Natural killer cell (primary cell): ENCODE data around the gene KCNT2. TPM values are rescaled to one million over a fixed set of nuclear protein-coding genes. Genes with fewer than 3 reads are reported as not detected.

Source experiments
- ATAC-seq, 3 donors: fragments of 150-1000 bp in 2 of 3; fragments of 200-7000 bp in 1 of 3; cut with Tn5 transposase; 1 replicate in 1 of 3; 2 replicates in 2 of 3; pipeline ENCODE4 v1.10.0; 2021; ENCODE audit warnings: mild to moderate bottlenecking in 2 of 3, moderate library complexity in 2 of 3
- DNase-seq, 2 donors: peaks; one replicate each; pipeline versions ENCODE4 v3.0.0 to v3.0.0-alpha.2; 2013 to 2021; ENCODE audit warnings: mixed read lengths in 1 of 2
- H3K27ac ChIP-seq: one replicate; pipeline ENCODE4 v1.5.1; 2013; ENCODE audit warnings: mild to moderate bottlenecking, low read length
- H3K27me3 ChIP-seq: one replicate; pipeline ENCODE4 v1.6.1; 2013; ENCODE audit warnings: low read length; ENCODE audit not compliant: control insufficient read depth, insufficient read depth
- H3K36me3 ChIP-seq: one replicate; pipeline ENCODE4 v1.6.1; 2013; ENCODE audit warnings: low read length; ENCODE audit not compliant: control insufficient read depth, insufficient read depth
- H3K4me1 ChIP-seq: one replicate; pipeline ENCODE4 v1.6.1; 2013; ENCODE audit warnings: low read length; ENCODE audit not compliant: control insufficient read depth, insufficient read depth
- H3K4me3 ChIP-seq: one replicate; pipeline ENCODE4 v1.5.1; 2013; ENCODE audit warnings: low read length
- H3K9me3 ChIP-seq: one replicate; pipeline ENCODE4 v1.6.1; 2013; ENCODE audit warnings: low read length; ENCODE audit not compliant: control insufficient read depth, insufficient read depth
- H3K27ac Mint-ChIP-seq, 2 donors: one replicate each; pipeline ENCODE4 v1.8.0; 2022; ENCODE audit warnings: mild to moderate bottlenecking in 2 of 2, mixed read lengths in 2 of 2, moderate library complexity in 1 of 2
- H3K27me3 Mint-ChIP-seq, 2 donors: one replicate each; pipeline ENCODE4 v1.8.0; 2022; ENCODE audit warnings: low read depth in 2 of 2, mixed read lengths in 2 of 2
- H3K36me3 Mint-ChIP-seq: one replicate; pipeline ENCODE4 v1.8.0; 2022; ENCODE audit warnings: mixed read lengths
- H3K4me1 Mint-ChIP-seq, 2 donors: one replicate each; pipeline ENCODE4 v1.8.0; 2022; ENCODE audit warnings: mixed read lengths in 2 of 2
- H3K4me3 Mint-ChIP-seq: one replicate; pipeline ENCODE4 v1.8.0; 2022; ENCODE audit warnings: mild to moderate bottlenecking, moderate library complexity, mixed read lengths
- H3K9me3 Mint-ChIP-seq, 2 donors: one replicate each; pipeline ENCODE4 v1.8.0; 2022; ENCODE audit warnings: mixed read lengths in 2 of 2
- WGBS: methylation state at CpG from one replicate; pipeline ENCODE4 v1.1.7; 2013; ENCODE audit warnings: missing lambda C conversion rate; ENCODE audit not compliant: insufficient coverage; 5-methylcytosine and 5-hydroxymethylcytosine counted together
- intact Hi-C: fragments of 100-400 bp; cut with micrococcal nuclease; formaldehyde crosslinking; loops from one replicate; pipeline ENCODE4 v1.14.2; 2022
- total RNA-seq, 4 donors: library from RNA; stranded (reverse); fragments of 120-200 nt in 1 of 4; gene quantifications; one replicate each; pipeline versions ENCODE4 v1.2.3 to v1.2.4, GENCODE V29; 2013 to 2022
- TF ChIP-seq, protein P1 (sequence below): fragments of 200-600 bp; IDR thresholded peaks from one replicate; pipeline ENCODE4 v1.8.0; 2022; ENCODE audit warnings: antibody characterized with exemption

KCNT2 gene
- total RNA-seq, 3 donors from 2014 or later (not counting 1 experiment from before 2014, with no cell fraction given): not detected

- Mint-ChIP-seq H3K4me3 (no peak overlapping the region), H3K27me3 (no peaks in the 10 kb centered on the region), H3K9me3 (peaks cover 2% of the 10 kb centered on the region in 2 donors), H3K4me1 (no peaks in the 10 kb centered on the region), H3K36me3 (no peaks in the 10 kb centered on the region), H3K27ac (no peak overlapping the region)
- TF ChIP-seq, protein P1, sequence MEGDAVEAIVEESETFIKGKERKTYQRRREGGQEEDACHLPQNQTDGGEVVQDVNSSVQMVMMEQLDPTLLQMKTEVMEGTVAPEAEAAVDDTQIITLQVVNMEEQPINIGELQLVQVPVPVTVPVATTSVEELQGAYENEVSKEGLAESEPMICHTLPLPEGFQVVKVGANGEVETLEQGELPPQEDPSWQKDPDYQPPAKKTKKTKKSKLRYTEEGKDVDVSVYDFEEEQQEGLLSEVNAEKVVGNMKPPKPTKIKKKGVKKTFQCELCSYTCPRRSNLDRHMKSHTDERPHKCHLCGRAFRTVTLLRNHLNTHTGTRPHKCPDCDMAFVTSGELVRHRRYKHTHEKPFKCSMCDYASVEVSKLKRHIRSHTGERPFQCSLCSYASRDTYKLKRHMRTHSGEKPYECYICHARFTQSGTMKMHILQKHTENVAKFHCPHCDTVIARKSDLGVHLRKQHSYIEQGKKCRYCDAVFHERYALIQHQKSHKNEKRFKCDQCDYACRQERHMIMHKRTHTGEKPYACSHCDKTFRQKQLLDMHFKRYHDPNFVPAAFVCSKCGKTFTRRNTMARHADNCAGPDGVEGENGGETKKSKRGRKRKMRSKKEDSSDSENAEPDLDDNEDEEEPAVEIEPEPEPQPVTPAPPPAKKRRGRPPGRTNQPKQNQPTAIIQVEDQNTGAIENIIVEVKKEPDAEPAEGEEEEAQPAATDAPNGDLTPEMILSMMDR: no peak
- H3K36me3 ChIP-seq: no peaks in the 10 kb centered on the region
- ATAC-seq: no peak
- no peaks in the 10 kb centered on the region for H3K27me3 ChIP-seq
- no peak for DNase-seq
- WGBS: 91% methylated on average over 5 of the region's 5 CpGs
- no peaks in the 10 kb centered on the region for H3K4me1 ChIP-seq
- H3K27ac ChIP-seq: no peak overlapping the region
- intact Hi-C loops: no loop called here
- no peaks in the 10 kb centered on the region for H3K9me3 ChIP-seq
- no peak overlapping the region for H3K4me3 ChIP-seq
Observed at GRCh38 chr1:196590012-196590708, 18.1 kb downstream of the KCNT2 start.

- H3K4me1 Mint-ChIP-seq: no peaks in the 10 kb centered on the region
- H3K27ac Mint-ChIP-seq: no peak overlapping the region
- Histone ChIP-seq H3K27me3 (no peaks in the 10 kb centered on the region), H3K4me3 (no peak overlapping the region), H3K36me3 (no peaks in the 10 kb centered on the region), H3K27ac (no peak overlapping the region), H3K4me1 (no peaks in the 10 kb centered on the region), H3K9me3 (no peaks in the 10 kb centered on the region)
- peaks cover 9 to 10% of the 10 kb centered on the region in 2 donors for H3K9me3 Mint-ChIP-seq
- no peaks in the 10 kb centered on the region for H3K27me3 Mint-ChIP-seq
- TF ChIP-seq, protein P1: no peak
- DNase-seq: no peak
- no peak overlapping the region for H3K4me3 Mint-ChIP-seq
- no peaks in the 10 kb centered on the region for H3K36me3 Mint-ChIP-seq
- WGBS: 88% methylated on average over 3 of the region's 3 CpGs
- ATAC-seq: no peak
- intact Hi-C loops: no loop called here
Observed at GRCh38 chr1:196584696-196585095, 23.5 kb downstream of the KCNT2 start.

DNA sequence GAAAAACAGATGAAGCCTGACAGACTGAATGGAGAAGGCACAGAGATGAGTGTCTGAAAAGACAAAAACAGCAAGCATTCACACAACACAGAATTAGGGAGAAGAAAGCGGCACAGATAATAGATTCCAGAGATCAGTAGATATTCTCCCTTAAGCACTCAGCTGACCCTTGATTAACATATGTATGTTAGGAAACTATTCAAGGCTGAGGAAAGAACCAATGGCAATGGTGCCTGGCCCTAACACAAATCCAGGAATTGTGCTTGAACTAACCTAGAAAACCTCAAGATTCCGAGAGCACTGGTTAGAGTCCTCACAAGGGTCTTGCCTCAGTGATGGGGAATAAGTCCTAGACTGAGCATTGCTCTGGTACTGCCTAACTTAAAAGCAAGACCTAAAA is 30.9 kb downstream of the KCNT2 start:
- WGBS: 58% methylated on average over 1 of the region's 2 CpGs
- intact Hi-C loops: no loop called here
- no peaks in the 10 kb centered on the region for H3K4me1 ChIP-seq
- DNase-seq (no peak), ATAC-seq (no peak)
- Mint-ChIP-seq H3K9me3 (peaks cover 6 to 16% of the 10 kb centered on the region in 2 donors), H3K27ac (no peak overlapping the region), H3K27me3 (no peaks in the 10 kb centered on the region), H3K36me3 (no peaks in the 10 kb centered on the region), H3K4me1 (no peaks in the 10 kb centered on the region), H3K4me3 (no peak overlapping the region)
- no peaks in the 10 kb centered on the region for H3K9me3 ChIP-seq
- TF ChIP-seq, protein P1: no peak
- H3K27me3 ChIP-seq: no peaks in the 10 kb centered on the region
- H3K36me3 ChIP-seq: no peaks in the 10 kb centered on the region
- H3K27ac ChIP-seq: no peak overlapping the region
- H3K4me3 ChIP-seq: no peak overlapping the region

GRCh38 chr1:196573226-196573625 is 35.0 kb downstream of the KCNT2 start:
- Mint-ChIP-seq H3K36me3 (no peaks in the 10 kb centered on the region), H3K4me3 (no peak overlapping the region), H3K4me1 (no peaks in the 10 kb centered on the region), H3K27me3 (no peaks in the 10 kb centered on the region), H3K27ac (no peak overlapping the region), H3K9me3 (peaks cover 5 to 19% of the 10 kb centered on the region in 2 donors)
- H3K4me3 ChIP-seq: no peak overlapping the region
- H3K27me3 ChIP-seq: no peaks in the 10 kb centered on the region
- H3K4me1 ChIP-seq: no peaks in the 10 kb centered on the region
- intact Hi-C loops: no loop called here
- no peaks in the 10 kb centered on the region for H3K36me3 ChIP-seq
- H3K9me3 ChIP-seq: no peaks in the 10 kb centered on the region
- DNase-seq (no peak), ATAC-seq (no peak)
- H3K27ac ChIP-seq: no peak overlapping the region
- WGBS: no CpG with 5 or more reads among the region's 2 CpGs
- TF ChIP-seq, protein P1: no peak
